Peyer's patch (tissue), 4 donors: Measurements from ENCODE around the gene C16orf92.

ENCODE experiments used
- POLR2A ChIP-seq, 2 donors: fragments of 450-650 bp; IDR thresholded peaks; one replicate each; pipeline ENCODE4 v1.5.1; 2017; ENCODE audit warnings: antibody characterized with exemption in 2 of 2, mild to moderate bottlenecking in 2 of 2, moderate library complexity in 2 of 2
- TF ChIP-seq, protein P1 (sequence below), 6 experiments: fragments of 450-650 bp in 4 of 6; fragments of 200-600 bp in 2 of 6; sonication (generic) in 1 of 6; IDR thresholded peaks; one replicate each; pipeline ENCODE4 v1.5.1; 2017 to 2019; ENCODE audit warnings: antibody characterized with exemption in 6 of 6, mild to moderate bottlenecking in 3 of 6, moderate library complexity in 1 of 6

DNA sequence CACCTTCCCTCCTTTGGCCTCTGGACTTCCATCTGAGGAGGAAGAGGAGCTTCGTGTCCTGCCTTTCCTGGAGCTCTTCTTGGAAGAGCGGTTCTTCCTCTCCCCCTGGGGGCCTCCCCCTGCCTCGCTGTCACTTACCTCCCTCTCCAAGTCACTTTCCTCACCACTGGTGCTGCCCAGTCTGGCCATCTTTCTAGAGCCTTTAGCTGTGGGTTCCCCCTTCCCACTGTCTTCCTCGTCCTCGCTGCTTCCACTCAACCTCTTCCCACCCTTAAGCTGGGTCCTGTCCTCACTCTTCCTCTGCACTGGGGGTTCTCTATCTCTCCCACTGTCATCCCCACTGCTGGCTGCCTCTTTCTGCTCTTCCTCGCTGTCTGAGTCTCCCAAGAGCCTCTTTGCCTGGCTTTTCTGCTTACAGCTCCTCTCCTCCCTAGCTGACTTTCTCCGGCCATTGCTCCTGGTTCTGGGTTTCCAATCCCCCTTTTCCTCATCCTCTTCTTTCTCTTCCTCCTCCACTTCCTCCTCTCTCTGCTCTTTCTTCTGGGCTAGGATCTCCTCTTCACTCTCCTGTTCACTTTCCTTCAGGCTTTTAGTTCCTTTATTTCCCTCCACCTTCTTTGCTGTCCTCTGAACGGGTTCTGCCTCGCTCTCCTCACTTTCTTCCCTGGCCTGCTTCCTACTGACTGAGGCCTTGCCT, 28.9 kb upstream of the C16orf92 start:
- TF ChIP-seq, protein P1, sequence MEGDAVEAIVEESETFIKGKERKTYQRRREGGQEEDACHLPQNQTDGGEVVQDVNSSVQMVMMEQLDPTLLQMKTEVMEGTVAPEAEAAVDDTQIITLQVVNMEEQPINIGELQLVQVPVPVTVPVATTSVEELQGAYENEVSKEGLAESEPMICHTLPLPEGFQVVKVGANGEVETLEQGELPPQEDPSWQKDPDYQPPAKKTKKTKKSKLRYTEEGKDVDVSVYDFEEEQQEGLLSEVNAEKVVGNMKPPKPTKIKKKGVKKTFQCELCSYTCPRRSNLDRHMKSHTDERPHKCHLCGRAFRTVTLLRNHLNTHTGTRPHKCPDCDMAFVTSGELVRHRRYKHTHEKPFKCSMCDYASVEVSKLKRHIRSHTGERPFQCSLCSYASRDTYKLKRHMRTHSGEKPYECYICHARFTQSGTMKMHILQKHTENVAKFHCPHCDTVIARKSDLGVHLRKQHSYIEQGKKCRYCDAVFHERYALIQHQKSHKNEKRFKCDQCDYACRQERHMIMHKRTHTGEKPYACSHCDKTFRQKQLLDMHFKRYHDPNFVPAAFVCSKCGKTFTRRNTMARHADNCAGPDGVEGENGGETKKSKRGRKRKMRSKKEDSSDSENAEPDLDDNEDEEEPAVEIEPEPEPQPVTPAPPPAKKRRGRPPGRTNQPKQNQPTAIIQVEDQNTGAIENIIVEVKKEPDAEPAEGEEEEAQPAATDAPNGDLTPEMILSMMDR (IDR thresholded peaks at IDR 0.05) = no peak
- TF ChIP-seq POLR2A (IDR thresholded peaks at IDR 0.05) = no peak
